ENCODE measurements around the gene PRR23E. TPM values are rescaled to one million over a fixed set of nuclear protein-coding genes. Genes with fewer than 3 reads are reported as not detected.

Gene PRR23E
- total and polyA plus RNA-seq, 2 donors from 2014 or later = not detected

GRCh38 chr3:127161236-127161635 is 31.7 kb upstream of the PRR23E start:
- H3K4me3 ChIP-seq (ENCODE audit: low read length in 3 of 3) = no peak overlapping the region
- intact Hi-C loops (cut with DNase I) = no loop called here
- no peak for DNase-seq

GRCh38 chr3:127161973-127162579 is 30.9 kb upstream of the PRR23E start:
- no peaks in the 10 kb centered on the region for H3K36me3 ChIP-seq (ENCODE audit: control insufficient read depth in 2 of 3, insufficient read depth in 3 of 3, low read length in 3 of 3)
- intact Hi-C loops (cut with DNase I) = no loop called here
- no peak for FAIRE-seq

More at GRCh38 chr3:127161236-127161635, 31.7 kb upstream of the PRR23E start:
- H3K9ac ChIP-seq (ENCODE audit: low read length in 3 of 3) = no peak overlapping the region
- H3K4me1 ChIP-seq (ENCODE audit: control insufficient read depth in 2 of 3, insufficient read depth in 2 of 3, low read depth in 1 of 3, low read length in 3 of 3) = no peaks in the 10 kb centered on the region
- H3K9me3 ChIP-seq (ENCODE audit: control insufficient read depth in 2 of 3, insufficient read depth in 1 of 3, low read length in 3 of 3) = no peaks in the 10 kb centered on the region
- FAIRE-seq = no peak
- no peaks in the 10 kb centered on the region for H3K36me3 ChIP-seq (ENCODE audit: control insufficient read depth in 2 of 3, insufficient read depth in 3 of 3, low read length in 3 of 3)
- no peak for TF ChIP-seq CTCF (IDR thresholded peaks at IDR 0.05; ENCODE audit: borderline replicate concordance, extremely low read depth, insufficient read depth)
- H3K27ac ChIP-seq (ENCODE audit: low read depth in 2 of 2, low read length in 2 of 2) = no peak overlapping the region
- no peaks in the 10 kb centered on the region for H3K27me3 ChIP-seq (ENCODE audit: control insufficient read depth, insufficient read depth, low read length)

GRCh38 chr3:127162947-127163645 is 29.8 kb upstream of the PRR23E start:
- intact Hi-C loops (cut with DNase I) = no loop called here
- DNase-seq (peak in 3 of 5 donors; percentile 64 to 72 (median 67)), FAIRE-seq (no peak)
- Histone ChIP-seq H3K9me3 (ENCODE audit: control insufficient read depth in 2 of 3, insufficient read depth in 1 of 3, low read length in 3 of 3) (no peaks in the 10 kb centered on the region), H3K36me3 (ENCODE audit: control insufficient read depth in 2 of 3, insufficient read depth in 3 of 3, low read length in 3 of 3) (no peaks in the 10 kb centered on the region), H3K4me1 (ENCODE audit: control insufficient read depth in 2 of 3, insufficient read depth in 2 of 3, low read depth in 1 of 3, low read length in 3 of 3) (no peaks in the 10 kb centered on the region), H3K27me3 (ENCODE audit: control insufficient read depth, insufficient read depth, low read length) (no peaks in the 10 kb centered on the region), H3K9ac (ENCODE audit: low read length in 3 of 3) (no peak overlapping the region), H3K4me3 (ENCODE audit: low read length in 3 of 3) (no peak overlapping the region), H3K27ac (ENCODE audit: low read depth in 2 of 2, low read length in 2 of 2) (no peak overlapping the region)
- TF ChIP-seq CTCF (IDR thresholded peaks at IDR 0.05; ENCODE audit: borderline replicate concordance, extremely low read depth, insufficient read depth) = no peak

More at GRCh38 chr3:127161973-127162579, 30.9 kb upstream of the PRR23E start:
- no peak overlapping the region for H3K4me3 ChIP-seq (ENCODE audit: low read length in 3 of 3)
- no peaks in the 10 kb centered on the region for H3K9me3 ChIP-seq (ENCODE audit: control insufficient read depth in 2 of 3, insufficient read depth in 1 of 3, low read length in 3 of 3)
- H3K27ac ChIP-seq (ENCODE audit: low read depth in 2 of 2, low read length in 2 of 2) = no peak overlapping the region
- H3K4me1 ChIP-seq (ENCODE audit: control insufficient read depth in 2 of 3, insufficient read depth in 2 of 3, low read depth in 1 of 3, low read length in 3 of 3) = no peaks in the 10 kb centered on the region
- DNase-seq = no peak
- no peak overlapping the region for H3K9ac ChIP-seq (ENCODE audit: low read length in 3 of 3)
- no peak for TF ChIP-seq CTCF (IDR thresholded peaks at IDR 0.05; ENCODE audit: borderline replicate concordance, extremely low read depth, insufficient read depth)
- no peaks in the 10 kb centered on the region for H3K27me3 ChIP-seq (ENCODE audit: control insufficient read depth, insufficient read depth, low read length)
